ENCODE results near the gene RNF213.

DNA sequence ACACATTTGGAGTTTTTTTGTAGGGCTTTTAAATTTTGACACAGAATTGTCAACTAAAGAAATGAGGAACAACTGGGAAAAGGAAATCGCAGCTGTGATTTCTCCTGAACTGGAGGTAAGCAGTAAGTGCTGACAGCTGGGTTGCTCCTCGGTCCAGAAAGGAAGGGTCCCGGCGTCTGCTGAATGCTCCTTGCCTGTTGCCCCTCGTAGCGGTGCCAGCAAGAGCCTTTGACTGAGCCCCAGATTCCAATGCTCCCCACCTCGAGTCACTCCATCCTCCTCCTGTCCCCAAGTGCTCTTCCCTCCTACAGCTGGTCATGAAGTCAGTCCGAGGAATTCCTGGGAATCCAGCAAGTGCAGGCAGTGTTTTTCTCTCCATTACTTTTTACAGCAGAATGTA, 122.3 kb downstream of the RNF213 start:
- no peak for TF ChIP-seq POLR2AphosphoS5 (IDR thresholded peaks at IDR 0.05)
- no peak for TF ChIP-seq CTCF (IDR thresholded peaks at IDR 0.05)
- TF ChIP-seq POLR2A (IDR thresholded peaks at IDR 0.05): no peak
